Right lobe of liver (tissue), 6 donors: ENCODE data around the gene CIAO3. TPM values are rescaled to one million over a fixed set of nuclear protein-coding genes. Genes with fewer than 3 reads are reported as not detected.
A peak's percentile ranks its signal among the peaks of the same experiment; 100 is the strongest.

Experiments
- ATAC-seq, 4 donors: fragments of 200-7000 bp; cut with Tn5 transposase; one replicate each; pipeline ENCODE4 v1.9.1; 2020; ENCODE audit warnings: mild to moderate bottlenecking in 4 of 4, moderate library complexity in 4 of 4
- DNase-seq, 3 donors: peaks; one replicate each; pipeline ENCODE4 v3.0.0-alpha.2; 2020
- H3K27ac ChIP-seq, 3 donors: fragments of 200-600 bp; one replicate each; pipeline ENCODE4 v1.8.0; 2022
- H3K27me3 ChIP-seq, 2 donors: fragments of 200-600 bp; one replicate each; pipeline ENCODE4 v1.8.0; 2022
- H3K36me3 ChIP-seq, 4 donors: fragments of 200-600 bp; sonication (generic) in 1 of 4; one replicate each; pipeline versions ENCODE4 v1.5.1 to v1.8.0; 2017 to 2022; ENCODE audit warnings: control low read depth in 1 of 4
- H3K4me1 ChIP-seq, 4 donors: fragments of 200-600 bp; sonication (generic) in 1 of 4; one replicate each; pipeline versions ENCODE4 v1.5.1 to v1.8.0; 2017 to 2022; ENCODE audit warnings: control low read depth in 1 of 4
- H3K4me3 ChIP-seq, 3 donors: fragments of 200-600 bp; one replicate each; pipeline ENCODE4 v1.8.0; 2022
- H3K9me3 ChIP-seq, 4 donors: fragments of 200-600 bp; sonication (generic) in 1 of 4; one replicate each; pipeline versions ENCODE4 v1.5.1 to v1.8.0; 2017 to 2022; ENCODE audit warnings: control low read depth in 1 of 4
- CTCF ChIP-seq, 4 donors: fragments of 200-600 bp in 3 of 4; fragments of 450-650 bp in 1 of 4; IDR thresholded peaks; one replicate each; pipeline versions ENCODE4 v1.5.1 to v1.8.0; 2016 to 2022; ENCODE audit warnings: antibody characterized with exemption in 4 of 4, mild to moderate bottlenecking in 2 of 4
- POLR2A ChIP-seq: fragments of 450-650 bp; IDR thresholded peaks from one replicate; pipeline ENCODE4 v1.6.1; 2017; ENCODE audit warnings: antibody characterized with exemption, mild to moderate bottlenecking
- WGBS: methylation state at CpG from one replicate; pipeline ENCODE4 v1.1.6; 2018; ENCODE audit warnings: low coverage, low lambda C conversion rate; ENCODE audit not compliant: insufficient coverage; ENCODE audit errors: missing lambda C conversion rate; 5-methylcytosine and 5-hydroxymethylcytosine counted together
- intact Hi-C, 2 donors: fragments of 100-400 bp; cut with DNase I; formaldehyde crosslinking; loops; one replicate each; pipeline versions ENCODE4 v1.11.2 to v1.14.1; 2022
- total RNA-seq, 6 experiments: library from RNA; depleted of rRNA in 2 of 6; stranded (reverse); fragments of >200 nt in 2 of 6; fragmentation: NEBNext Ultra II Directional in 3 of 6; extraction: Animal tissue kit (Norgen Biotek cat#: 25700) in 3 of 6; gene quantifications; one replicate each; pipeline versions ENCODE4 v1.1.0 to v1.2.4, GENCODE V29; 2016 to 2023
- donor health status: DM: no; HTN: yes; CAD: no.
- donor health status: DM: no; HTN: no; CAD: no.
- donor health status: DM: no; HTN: no; CAD: no.
- donor health status: DM: no; HTN: yes; CAD: no.
- donor health status: DM: no; HTN: yes; CAD: no.

Gene CIAO3
- total RNA-seq, 6 experiments from 2014 or later = 11.9 to 26.1 (median 17.3) TPM

GRCh38 chr16:700684-701584 is 39.9 kb downstream of the CIAO3 start:
- no peak for DNase-seq
- no peak overlapping the region for H3K4me3 ChIP-seq
- ATAC-seq = peak; percentile 36 to 72 (median 46)

GRCh38 chr16:698911-699671 is 41.7 kb downstream of the CIAO3 start:
- TF ChIP-seq POLR2A = no peak
- no peak for TF ChIP-seq CTCF (IDR thresholded peaks at IDR 0.05)
- ATAC-seq = no peak

More at GRCh38 chr16:700684-701584, 39.9 kb downstream of the CIAO3 start:
- no peaks in the 10 kb centered on the region for H3K9me3 ChIP-seq
- no peak for TF ChIP-seq POLR2A
- no peak for TF ChIP-seq CTCF (IDR thresholded peaks at IDR 0.05)
- WGBS = 13% methylated on average over 22 of the region's 76 CpGs
- intact Hi-C loops = no loop called here
- no peak overlapping the region for H3K27ac ChIP-seq
- no peaks in the 10 kb centered on the region for H3K36me3 ChIP-seq
- H3K4me1 ChIP-seq = no peaks in the 10 kb centered on the region
- peaks cover 8 to 20% of the 10 kb centered on the region in 2 donors for H3K27me3 ChIP-seq

GRCh38 chr16:695355-696089 is 45.3 kb downstream of the CIAO3 start:
- Histone ChIP-seq H3K9me3 (no peaks in the 10 kb centered on the region), H3K4me1 (peaks cover 0 to 4% (median 1%) of the 10 kb centered on the region in 4 donors), H3K36me3 (no peaks in the 10 kb centered on the region), H3K27me3 (peaks cover 0 to 25% of the 10 kb centered on the region in 2 donors), H3K4me3 (no peak overlapping the region), H3K27ac (no peak overlapping the region)
- TF ChIP-seq POLR2A (no peak), CTCF (IDR thresholded peaks at IDR 0.05) (no peak)
- intact Hi-C loops = no loop called here
- WGBS = 0% methylated on average over 2 of the region's 71 CpGs
- ATAC-seq = peak in 3 of 4 donors; percentile 8 to 47 (median 40)
- DNase-seq = peak in 1 of 3 donors; percentile 33

More at GRCh38 chr16:698911-699671, 41.7 kb downstream of the CIAO3 start:
- no peaks in the 10 kb centered on the region for H3K36me3 ChIP-seq
- WGBS = 51% methylated on average over 3 of the region's 19 CpGs
- DNase-seq = no peak
- H3K27ac ChIP-seq = no peak overlapping the region
- peaks cover 0 to 4% (median 0%) of the 10 kb centered on the region in 4 donors for H3K4me1 ChIP-seq
- intact Hi-C loops = no loop called here
- peaks cover 8 to 29% of the 10 kb centered on the region in 2 donors for H3K27me3 ChIP-seq
- H3K4me3 ChIP-seq = no peak overlapping the region
- H3K9me3 ChIP-seq = no peaks in the 10 kb centered on the region

GRCh38 chr16:694863-695354 is 45.9 kb downstream of the CIAO3 start:
- Histone ChIP-seq H3K4me3 (no peak overlapping the region), H3K9me3 (no peaks in the 10 kb centered on the region), H3K27me3 (peaks cover 0 to 19% of the 10 kb centered on the region in 2 donors), H3K27ac (no peak overlapping the region), H3K4me1 (peaks cover 0 to 5% (median 2%) of the 10 kb centered on the region in 4 donors), H3K36me3 (no peaks in the 10 kb centered on the region)
- ATAC-seq (no peak), DNase-seq (no peak)
- 0% methylated on average over 1 of the region's 37 CpGs for WGBS
- no peak for TF ChIP-seq CTCF (IDR thresholded peaks at IDR 0.05)
- TF ChIP-seq POLR2A = no peak
- intact Hi-C loops = no loop called here
